ENCODE data around the gene NCEH1. TPM values are rescaled to one million over a fixed set of nuclear protein-coding genes. Genes with fewer than 3 reads are reported as not detected.

The NCEH1 gene
- polyA plus RNA-seq, 3 donors = 8.6 to 23.9 (median 20.7) TPM

GRCh38 chr3:172659246-172660002, 51.4 kb downstream of the NCEH1 start:
- Histone ChIP-seq H3K9me3 (replicated peaks in 1 of 2; ENCODE audit: control insufficient read depth in 1 of 2, insufficient read depth in 1 of 2, low read length in 2 of 2) (no peaks in the 10 kb centered on the region), H2AFZ (ENCODE audit: insufficient read depth, low read depth, low read length, poor library complexity, severe bottlenecking) (no peak overlapping the region), H3K27ac (ENCODE audit: low read depth in 1 of 2, low read length in 2 of 2) (no peak overlapping the region), H3K4me2 (replicated peaks; ENCODE audit: extremely low read depth, low read length, poor library complexity, severe bottlenecking) (no peak overlapping the region), H3K79me2 (ENCODE audit: insufficient read depth, low read length) (peaks cover 10% of the 10 kb centered on the region), H3K36me3 (replicated peaks in 1 of 2; ENCODE audit: control insufficient read depth in 1 of 2, insufficient read depth in 2 of 2, low read length in 2 of 2) (no peaks in the 10 kb centered on the region), H4K20me1 (ENCODE audit: insufficient read depth, low read length) (peaks cover 44% of the 10 kb centered on the region), H3K4me1 (ENCODE audit: control insufficient read depth in 1 of 2, insufficient read depth in 2 of 2, low read length in 2 of 2) (no peaks in the 10 kb centered on the region), H3K9ac (ENCODE audit: insufficient read depth, low read length, poor library complexity, severe bottlenecking) (no peak overlapping the region), H3K27me3 (ENCODE audit: control insufficient read depth in 2 of 2, insufficient read depth in 2 of 2, low read length in 2 of 2) (no peaks in the 10 kb centered on the region), H3K4me3 (replicated peaks in 1 of 3; ENCODE audit: low read depth in 2 of 3, low read length in 3 of 3) (no peak overlapping the region)
- no peak for DNase-seq
- 100% methylated on average over 3 of the region's 3 CpGs for WGBS (ENCODE audit: insufficient coverage)
- Mint-ChIP-seq H3K27me3 (ENCODE audit: low read depth in 3 of 3) (no peaks in the 10 kb centered on the region), H3K36me3 (peaks cover 3% of the 10 kb centered on the region in 2 donors), H3K27ac (no peak overlapping the region), H3K9me3 (peaks cover 0 to 1% (median 0%) of the 10 kb centered on the region in 7 donors), H3K4me3 (no peak overlapping the region), H3K4me1 (no peaks in the 10 kb centered on the region)
- intact Hi-C loops (cut with micrococcal nuclease) = no loop called here
- TF ChIP-seq CTCF (IDR thresholded peaks at IDR 0.05) = no peak

- H3K27me3 Mint-ChIP-seq (ENCODE audit: low read depth in 3 of 3) = no peaks in the 10 kb centered on the region
- Histone ChIP-seq H3K27ac (ENCODE audit: low read depth in 1 of 2, low read length in 2 of 2) (no peak overlapping the region), H3K9me3 (replicated peaks in 1 of 2; ENCODE audit: control insufficient read depth in 1 of 2, insufficient read depth in 1 of 2, low read length in 2 of 2) (no peaks in the 10 kb centered on the region), H3K4me1 (ENCODE audit: control insufficient read depth in 1 of 2, insufficient read depth in 2 of 2, low read length in 2 of 2) (no peaks in the 10 kb centered on the region), H2AFZ (ENCODE audit: insufficient read depth, low read depth, low read length, poor library complexity, severe bottlenecking) (no peak overlapping the region), H3K4me3 (replicated peaks in 1 of 3; ENCODE audit: low read depth in 2 of 3, low read length in 3 of 3) (no peak overlapping the region), H3K79me2 (ENCODE audit: insufficient read depth, low read length) (peaks cover 10% of the 10 kb centered on the region), H3K36me3 (replicated peaks in 1 of 2; ENCODE audit: control insufficient read depth in 1 of 2, insufficient read depth in 2 of 2, low read length in 2 of 2) (no peaks in the 10 kb centered on the region), H3K4me2 (replicated peaks; ENCODE audit: extremely low read depth, low read length, poor library complexity, severe bottlenecking) (no peak overlapping the region), H3K27me3 (ENCODE audit: control insufficient read depth in 2 of 2, insufficient read depth in 2 of 2, low read length in 2 of 2) (no peaks in the 10 kb centered on the region), H3K9ac (ENCODE audit: insufficient read depth, low read length, poor library complexity, severe bottlenecking) (no peak overlapping the region), H4K20me1 (ENCODE audit: insufficient read depth, low read length) (peaks cover 47% of the 10 kb centered on the region)
- intact Hi-C loops (cut with micrococcal nuclease) = no loop called here
- H3K27ac Mint-ChIP-seq = no peak overlapping the region
- 87% methylated on average over 3 of the region's 6 CpGs for WGBS (ENCODE audit: insufficient coverage)
- no peaks in the 10 kb centered on the region for H3K4me1 Mint-ChIP-seq
- TF ChIP-seq CTCF (IDR thresholded peaks at IDR 0.05) = no peak
- no peak overlapping the region for H3K4me3 Mint-ChIP-seq
- DNase-seq = no peak
- H3K36me3 Mint-ChIP-seq = no peaks in the 10 kb centered on the region
- peaks cover 0 to 1% (median 0%) of the 10 kb centered on the region in 7 donors for H3K9me3 Mint-ChIP-seq
Observed at GRCh38 chr3:172658344-172659245, 52.3 kb downstream of the NCEH1 start.

Data from CD14-positive monocyte (primary cell).